ENCODE measurements around the gene VSIG4. TPM values are rescaled to one million over a fixed set of nuclear protein-coding genes. Genes with fewer than 3 reads are reported as not detected.
"Not testable (repeated sequence)": the region's sequence is repeated elsewhere in the genome, so short reads cannot be mapped to it uniquely, and the experiment has no call there.

Gene VSIG4
- total and polyA plus RNA-seq, 2 experiments from 2014 or later: not detected

DNA sequence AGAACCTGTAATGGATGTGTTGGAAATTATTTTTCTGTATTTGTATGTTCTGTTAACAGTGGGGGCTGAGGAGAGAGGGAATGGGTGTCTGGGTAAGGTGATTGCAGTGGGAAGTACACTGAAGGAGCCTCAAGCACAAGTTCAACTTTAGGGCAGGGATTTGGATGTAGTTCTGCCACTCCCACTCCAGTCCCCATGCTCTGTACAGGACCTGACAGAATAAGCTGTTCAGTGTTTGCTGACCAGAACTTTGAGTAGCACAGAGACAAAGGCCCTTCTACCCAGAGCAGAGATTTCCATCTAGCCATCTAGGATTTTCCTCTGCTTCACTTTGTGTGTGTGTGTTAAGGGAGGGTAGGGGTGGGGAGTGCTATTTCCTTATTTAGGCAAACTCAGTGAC is 49.2 kb downstream of the VSIG4 start:
- no peak overlapping the region for H3K4me3 ChIP-seq
- no peaks in the 10 kb centered on the region for H3K4me1 ChIP-seq (ENCODE audit: insufficient read depth)
- H3K36me3 ChIP-seq (ENCODE audit: low read depth): no peaks in the 10 kb centered on the region
- H3K27ac ChIP-seq: no peak overlapping the region
- DNase-seq: no peak
- no peaks in the 10 kb centered on the region for H3K79me2 ChIP-seq (ENCODE audit: insufficient read depth)
- H3K9me2 ChIP-seq (ENCODE audit: insufficient read depth): no peaks in the 10 kb centered on the region
- no peaks in the 10 kb centered on the region for H3K9me3 ChIP-seq (ENCODE audit: low read depth)
- H3K9ac ChIP-seq: no peak overlapping the region
- H3K4me2 ChIP-seq (ENCODE audit: unreplicated experiment): no peak overlapping the region
- H4K20me1 ChIP-seq (ENCODE audit: insufficient read depth): no peaks in the 10 kb centered on the region
- TF ChIP-seq EZH2phosphoT487 (IDR thresholded peaks at IDR 0.05; ENCODE audit: insufficient read depth, low read depth) (no peak), EZH2 (IDR thresholded peaks at IDR 0.05; ENCODE audit: insufficient read depth, poor library complexity, severe bottlenecking) (no peak)
- H3K27me3 ChIP-seq (replicated peaks; ENCODE audit: insufficient read depth): no peaks in the 10 kb centered on the region
- H2AFZ ChIP-seq: no peak overlapping the region
- in situ Hi-C loops (cut with MboI): no loop called here
- H3F3A ChIP-seq (ENCODE audit: insufficient read depth): no peaks in the 10 kb centered on the region

GRCh38 chrX:65987811-65988210 is 52.1 kb downstream of the VSIG4 start:
- Histone ChIP-seq H2AFZ (no peak overlapping the region), H3K36me3 (ENCODE audit: low read depth) (no peaks in the 10 kb centered on the region), H3K4me1 (ENCODE audit: insufficient read depth) (no peaks in the 10 kb centered on the region), H3K27me3 (replicated peaks; ENCODE audit: insufficient read depth) (no peaks in the 10 kb centered on the region), H3K9me3 (ENCODE audit: low read depth) (no peaks in the 10 kb centered on the region), H3K79me2 (ENCODE audit: insufficient read depth) (no peaks in the 10 kb centered on the region), H3K4me2 (ENCODE audit: unreplicated experiment) (no peak overlapping the region), H4K20me1 (ENCODE audit: insufficient read depth) (no peaks in the 10 kb centered on the region), H3F3A (ENCODE audit: insufficient read depth) (no peaks in the 10 kb centered on the region), H3K9ac (no peak overlapping the region), H3K9me2 (ENCODE audit: insufficient read depth) (no peaks in the 10 kb centered on the region), H3K27ac (no peak overlapping the region), H3K4me3 (no peak overlapping the region)
- TF ChIP-seq EZH2phosphoT487 (IDR thresholded peaks at IDR 0.05; ENCODE audit: insufficient read depth, low read depth) (no peak), EZH2 (IDR thresholded peaks at IDR 0.05; ENCODE audit: insufficient read depth, poor library complexity, severe bottlenecking) (no peak)
- DNase-seq: no peak
- in situ Hi-C loops (cut with MboI): loop anchor here (10.0 kb wide), 1 partner anchor 403 kb away; no protein-coding TSS in a partner anchor
- WGBS, 2 experiments (ENCODE audit: low coverage in 1 of 2, low lambda C conversion rate in 2 of 2, missing lambda C conversion rate in 2 of 2): 95% methylated on average over 3 of the region's 3 CpGs

DNA sequence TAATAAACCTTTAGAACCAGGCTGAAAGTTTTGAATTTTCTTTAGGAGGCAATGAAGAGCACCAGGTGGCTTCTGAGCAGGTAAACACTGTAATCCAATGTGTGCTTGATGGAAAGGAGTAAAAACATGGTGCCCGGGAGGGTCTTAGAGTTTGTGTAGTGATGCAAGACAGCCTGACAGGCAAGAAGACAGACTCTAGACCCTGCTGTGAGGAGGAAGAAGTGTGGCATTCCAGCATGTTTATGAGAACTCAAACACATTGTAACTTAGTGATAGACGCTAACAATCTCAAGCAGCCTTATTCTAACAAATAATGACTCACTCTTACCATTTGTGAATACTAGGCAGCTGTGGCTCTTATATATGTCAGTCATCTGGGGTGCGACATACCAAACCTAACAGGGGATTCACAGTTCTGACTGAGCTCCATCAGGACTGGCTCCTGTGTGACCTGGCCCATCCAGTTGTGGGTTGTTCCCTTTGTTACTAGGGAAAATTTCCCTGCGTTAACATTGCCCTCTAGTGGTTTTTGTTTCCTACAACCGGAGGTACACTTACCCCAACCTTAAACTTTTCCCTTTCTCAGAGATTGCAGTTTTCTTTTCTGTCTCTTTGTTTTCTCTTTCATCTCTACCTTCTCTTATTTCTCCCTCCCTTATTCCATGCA is 53.8 kb downstream of the VSIG4 start:
- Histone ChIP-seq H3K36me3 (ENCODE audit: low read depth) (no peaks in the 10 kb centered on the region), H4K20me1 (ENCODE audit: insufficient read depth) (no peaks in the 10 kb centered on the region), H3K79me2 (ENCODE audit: insufficient read depth) (no peaks in the 10 kb centered on the region), H3K27ac (no peak overlapping the region), H3F3A (ENCODE audit: insufficient read depth) (no peaks in the 10 kb centered on the region), H3K9me2 (ENCODE audit: insufficient read depth) (no peaks in the 10 kb centered on the region), H3K9me3 (ENCODE audit: low read depth) (no peaks in the 10 kb centered on the region), H3K4me3 (no peak overlapping the region), H3K4me2 (ENCODE audit: unreplicated experiment) (no peak overlapping the region), H3K27me3 (replicated peaks; ENCODE audit: insufficient read depth) (no peaks in the 10 kb centered on the region), H3K4me1 (ENCODE audit: insufficient read depth) (no peaks in the 10 kb centered on the region), H3K9ac (no peak overlapping the region), H2AFZ (no peak overlapping the region)
- no peak for TF ChIP-seq EZH2 (IDR thresholded peaks at IDR 0.05; ENCODE audit: insufficient read depth, poor library complexity, severe bottlenecking)
- in situ Hi-C loops (cut with MboI): loop anchor here (10.0 kb wide), 1 partner anchor 401 kb away; no protein-coding TSS in a partner anchor
- 35 to 42% methylated on average over 5 of the region's 5 CpGs for WGBS, 2 experiments (ENCODE audit: low coverage in 1 of 2, low lambda C conversion rate in 2 of 2, missing lambda C conversion rate in 2 of 2)
- DNase-seq: peak; percentile 67

GRCh38 chrX:65985211-65985610 is 54.7 kb downstream of the VSIG4 start:
- Histone ChIP-seq H4K20me1 (ENCODE audit: insufficient read depth) (no peaks in the 10 kb centered on the region), H2AFZ (no peak overlapping the region), H3K4me1 (ENCODE audit: insufficient read depth) (no peaks in the 10 kb centered on the region), H3K4me3 (no peak overlapping the region), H3F3A (ENCODE audit: insufficient read depth) (no peaks in the 10 kb centered on the region), H3K9me3 (ENCODE audit: low read depth) (no peaks in the 10 kb centered on the region), H3K9ac (no peak overlapping the region), H3K36me3 (ENCODE audit: low read depth) (no peaks in the 10 kb centered on the region), H3K9me2 (ENCODE audit: insufficient read depth) (no peaks in the 10 kb centered on the region), H3K79me2 (ENCODE audit: insufficient read depth) (no peaks in the 10 kb centered on the region), H3K4me2 (ENCODE audit: unreplicated experiment) (no peak overlapping the region), H3K27ac (no peak overlapping the region), H3K27me3 (replicated peaks; ENCODE audit: insufficient read depth) (no peaks in the 10 kb centered on the region)
- TF ChIP-seq EZH2phosphoT487 (IDR thresholded peaks at IDR 0.05; ENCODE audit: insufficient read depth, low read depth) (no peak), EZH2 (IDR thresholded peaks at IDR 0.05; ENCODE audit: insufficient read depth, poor library complexity, severe bottlenecking) (no peak)
- DNase-seq: no peak
- in situ Hi-C loops (cut with MboI): loop anchor here (10.0 kb wide), 1 partner anchor 400 kb away; no protein-coding TSS in a partner anchor
- WGBS, 2 experiments (ENCODE audit: low coverage in 1 of 2, low lambda C conversion rate in 2 of 2, missing lambda C conversion rate in 2 of 2): 74 to 94% methylated on average over 3 of the region's 3 CpGs

DNA sequence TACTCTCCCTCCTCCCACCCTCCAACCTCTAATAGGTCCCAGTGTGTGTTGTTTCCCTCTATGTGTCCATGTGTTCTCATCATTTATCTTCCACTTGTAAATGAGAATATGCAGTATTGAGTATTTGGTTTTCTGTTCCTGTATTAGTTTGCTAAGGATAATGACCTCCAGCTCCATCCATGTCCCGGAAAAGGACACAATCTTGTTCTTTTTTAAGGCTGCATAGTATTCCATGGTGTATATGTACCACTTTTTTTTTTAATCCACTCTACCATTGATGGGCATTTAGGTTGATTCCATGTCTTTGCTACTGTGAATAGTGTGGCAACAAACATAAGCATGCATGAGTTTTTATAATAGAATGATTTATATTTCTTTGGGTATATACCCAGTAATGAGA is 62.7 kb downstream of the VSIG4 start:
- H3F3A ChIP-seq (ENCODE audit: insufficient read depth); H3K4me2 ChIP-seq (ENCODE audit: unreplicated experiment); H3K36me3 ChIP-seq (ENCODE audit: low read depth); H3K9me2 ChIP-seq (ENCODE audit: insufficient read depth); H3K9ac ChIP-seq; H3K27me3 ChIP-seq (replicated peaks; ENCODE audit: insufficient read depth); H3K9me3 ChIP-seq (ENCODE audit: low read depth); H4K20me1 ChIP-seq (ENCODE audit: insufficient read depth); H3K27ac ChIP-seq; in situ Hi-C loops (cut with MboI); H3K79me2 ChIP-seq (ENCODE audit: insufficient read depth); H3K4me1 ChIP-seq (ENCODE audit: insufficient read depth); DNase-seq; H3K4me3 ChIP-seq; H2AFZ ChIP-seq: not testable (repeated sequence)
- WGBS, 2 experiments (ENCODE audit: low coverage in 1 of 2, low lambda C conversion rate in 2 of 2, missing lambda C conversion rate in 2 of 2): 41 to 63% methylated on average over 1 of the region's 1 CpG

Measured in GM23248 (cell line).